NAMALWA (cell line): ENCODE results near the gene NIPSNAP2.
"Not testable (repeated sequence)": the region's sequence is repeated elsewhere in the genome, so short reads cannot be mapped to it uniquely, and the experiment has no call there.

Experiments
- DNase-seq: peaks from one replicate; pipeline ENCODE4 v3.0.0-alpha.2; 2015; ENCODE audit warnings: low spot score

Gene NIPSNAP2

DNA sequence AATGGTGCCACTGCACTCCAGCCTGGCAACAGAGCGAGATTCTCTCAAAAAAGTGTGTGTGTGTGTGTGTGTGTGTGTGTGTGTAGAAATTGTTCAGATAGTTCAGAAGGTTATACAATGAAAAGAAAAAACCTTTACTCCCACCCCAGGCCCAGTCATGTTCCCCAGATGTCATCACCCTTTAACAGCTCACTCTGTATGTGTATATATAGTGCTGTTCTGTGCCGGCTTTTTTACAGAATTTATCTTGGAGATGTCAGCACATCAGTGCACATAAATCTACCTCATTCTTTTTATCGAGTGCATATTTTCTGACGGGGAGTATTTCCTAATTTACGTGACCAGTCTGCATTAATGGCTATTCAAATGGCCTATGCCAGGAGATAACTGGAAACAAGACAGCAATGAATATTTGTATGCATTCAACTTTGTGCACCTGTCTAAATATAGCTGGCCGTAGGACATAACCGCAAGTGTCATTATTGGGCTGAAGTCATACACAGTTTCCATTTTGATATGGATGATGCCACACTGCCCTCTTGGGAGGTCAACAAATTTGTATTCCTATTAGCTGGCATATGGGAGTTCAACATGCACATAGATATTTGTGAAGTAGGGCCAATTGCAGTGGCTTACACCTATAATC is 11.7 kb downstream of the NIPSNAP2 start:
- no peak for DNase-seq

DNA sequence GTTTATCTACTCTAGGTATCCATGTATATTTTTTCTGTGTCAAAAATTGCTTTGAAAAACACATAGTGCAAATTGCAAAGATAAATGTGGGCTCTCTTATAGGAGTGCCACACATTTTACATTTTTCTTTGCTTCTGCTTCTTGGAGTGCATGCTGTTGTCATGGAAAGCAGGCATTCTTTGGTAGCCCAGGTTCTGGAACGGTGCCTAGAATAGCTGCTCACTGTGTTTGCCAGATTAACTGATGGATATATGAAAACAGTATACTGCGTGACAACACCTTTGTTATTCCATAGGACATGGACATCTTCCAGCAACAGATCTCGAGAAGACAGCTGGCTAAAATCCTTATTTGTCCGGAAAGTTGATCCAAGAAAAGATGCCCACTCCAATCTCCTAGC is 13.4 kb downstream of the NIPSNAP2 start:
- DNase-seq = no peak

DNA sequence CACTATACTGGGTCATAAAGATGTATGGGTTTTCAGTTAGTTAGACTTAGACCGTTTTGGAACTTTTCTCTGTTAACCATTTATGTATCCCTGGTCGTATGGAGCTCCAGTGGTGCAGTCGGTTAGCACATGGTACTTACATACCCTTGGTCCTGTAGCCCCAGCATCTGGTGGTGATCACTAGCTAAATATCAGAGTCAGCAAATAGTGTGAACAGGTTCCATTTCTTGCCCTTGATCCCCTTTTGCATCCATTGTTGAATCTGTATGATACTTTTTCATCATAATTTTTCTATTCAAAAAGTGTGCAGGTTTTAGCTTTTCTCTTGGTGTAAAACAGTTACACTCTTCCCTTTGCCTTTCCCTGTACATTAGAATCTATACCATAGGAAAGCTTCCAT is 15.9 kb downstream of the NIPSNAP2 start:
- no peak for DNase-seq

DNA sequence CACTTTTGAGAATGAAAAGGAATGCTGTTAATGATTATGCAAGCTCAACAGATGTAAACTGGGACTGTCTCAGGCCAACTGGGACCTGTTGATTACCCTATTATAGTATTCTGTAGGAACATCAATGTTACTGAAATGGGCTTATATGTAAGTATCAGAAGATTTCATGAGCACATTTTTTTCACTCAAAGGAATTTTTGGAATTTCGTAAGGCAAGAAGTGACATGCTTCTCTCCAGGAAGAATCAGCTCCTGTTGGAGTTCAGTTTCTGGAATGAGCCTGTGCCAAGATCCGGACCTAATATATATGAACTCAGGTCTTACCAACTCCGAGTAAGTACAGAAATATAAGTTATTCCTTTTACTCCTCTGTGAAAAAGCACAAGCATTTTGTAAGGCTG is 19.2 kb downstream of the NIPSNAP2 start:
- no peak for DNase-seq

DNA sequence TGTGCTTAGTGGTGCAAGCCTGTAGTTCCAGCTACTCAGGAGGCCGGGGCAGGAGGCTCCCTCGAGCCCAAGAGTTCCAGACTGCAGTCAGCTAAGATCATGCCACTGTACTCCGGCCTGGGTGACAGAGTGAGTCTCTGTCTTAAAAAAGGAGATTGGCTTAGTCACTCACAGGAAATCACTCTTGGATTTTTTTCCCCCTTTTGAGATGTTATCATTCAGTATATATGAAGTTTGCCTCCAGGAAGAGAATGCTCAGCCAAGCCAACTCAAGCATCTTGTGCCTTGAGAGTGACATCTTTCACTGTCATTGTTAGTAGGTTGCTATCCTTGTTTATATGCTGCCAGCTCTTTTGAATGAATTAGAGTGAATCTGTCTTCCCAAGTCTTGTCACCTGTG is 28.0 kb downstream of the NIPSNAP2 start:
- DNase-seq = no peak

DNA sequence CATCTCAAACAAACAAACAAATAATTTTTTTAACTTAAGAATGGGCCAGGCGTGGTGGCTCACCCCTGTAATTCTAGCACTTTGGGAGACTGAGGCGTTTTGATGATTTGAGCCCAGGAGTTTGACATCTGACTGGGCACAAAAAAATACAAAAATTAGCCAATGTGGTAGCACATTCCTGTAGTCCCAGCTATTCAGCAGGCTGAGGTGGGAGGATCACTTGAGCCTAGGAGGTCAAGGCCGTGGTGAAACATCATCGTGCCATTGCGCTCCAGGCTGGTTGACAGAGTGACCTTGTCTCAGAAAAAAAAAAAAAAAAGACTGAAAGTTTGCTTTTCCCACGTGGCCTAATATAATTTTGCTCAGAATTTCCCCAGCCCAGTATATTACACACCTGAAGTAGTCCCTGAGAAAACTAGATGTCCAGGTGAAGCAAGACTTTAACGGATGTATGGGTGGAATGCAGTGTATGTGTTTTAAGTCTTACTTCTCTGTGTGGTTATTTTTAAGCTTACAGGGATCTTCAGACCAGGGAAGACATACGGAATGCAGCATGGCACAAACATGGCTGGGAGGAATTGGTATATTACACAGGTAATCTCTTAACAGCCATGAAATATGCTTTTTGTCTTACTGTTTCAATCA is 32.6 kb downstream of the NIPSNAP2 start:
- DNase-seq = no peak

DNA sequence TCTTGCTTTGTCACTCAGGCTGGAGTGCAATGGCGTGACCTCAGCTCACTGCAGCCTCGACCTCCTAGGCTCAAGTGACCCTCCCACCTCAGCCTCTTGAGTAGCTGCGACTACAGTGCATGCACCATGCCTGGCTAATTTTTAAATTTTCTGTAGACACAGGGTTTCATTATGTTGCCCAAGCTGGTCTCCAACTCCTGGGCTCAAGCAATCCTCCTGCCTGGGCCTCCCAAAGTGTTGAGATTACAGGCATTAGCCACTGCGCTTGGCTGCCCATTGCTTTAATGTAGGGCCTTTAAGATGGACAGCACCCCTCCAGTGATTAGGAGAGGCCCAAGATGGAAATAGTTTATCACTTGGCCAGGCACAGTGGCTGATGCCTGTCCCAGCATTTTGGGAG is 39.4 kb downstream of the NIPSNAP2 start:
- no peak for DNase-seq

DNA sequence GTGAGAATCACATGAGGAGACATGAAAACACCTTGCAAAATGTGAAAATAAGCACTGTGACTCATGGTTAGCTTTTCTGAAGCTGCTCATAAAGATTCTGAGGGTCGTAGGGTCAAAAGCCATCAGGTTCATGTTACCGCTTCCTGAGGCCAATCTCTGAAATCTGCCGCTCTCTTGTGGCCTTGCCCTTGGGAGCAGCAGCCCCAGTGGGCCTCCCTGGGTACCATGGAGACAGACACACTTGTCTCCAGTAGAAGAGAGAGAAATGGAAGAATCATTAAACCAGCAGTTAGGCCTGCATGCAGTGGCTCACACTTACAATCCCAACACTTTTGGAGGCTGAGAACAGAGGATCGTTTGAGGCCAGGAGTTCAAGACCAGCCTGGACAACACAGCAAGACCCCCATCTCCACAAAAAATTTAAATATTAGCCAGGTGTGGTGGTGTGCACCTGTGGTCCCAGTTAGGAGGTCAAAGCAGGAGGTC is 42.8 kb downstream of the NIPSNAP2 start:
- no peak for DNase-seq

DNA sequence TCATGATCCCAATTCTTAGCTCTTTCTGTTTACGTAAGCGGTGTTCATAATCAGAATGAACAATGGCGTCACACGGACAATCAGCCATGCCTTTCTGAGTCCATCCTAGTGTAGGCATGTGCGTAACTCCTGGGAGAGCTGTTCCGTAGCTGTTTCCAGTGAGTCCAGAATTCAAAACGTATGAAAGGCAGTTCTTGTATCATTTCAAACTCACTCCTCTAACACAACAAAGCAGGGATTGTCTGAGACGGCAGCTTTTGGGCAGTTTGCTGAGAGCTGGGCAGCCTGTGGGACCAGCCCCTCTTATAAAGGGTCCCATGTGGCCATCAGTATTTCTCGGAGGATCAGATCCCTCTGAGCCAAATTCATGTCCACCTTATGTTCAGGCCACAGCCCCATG is 43.5 kb downstream of the NIPSNAP2 start:
- no peak for DNase-seq

DNA sequence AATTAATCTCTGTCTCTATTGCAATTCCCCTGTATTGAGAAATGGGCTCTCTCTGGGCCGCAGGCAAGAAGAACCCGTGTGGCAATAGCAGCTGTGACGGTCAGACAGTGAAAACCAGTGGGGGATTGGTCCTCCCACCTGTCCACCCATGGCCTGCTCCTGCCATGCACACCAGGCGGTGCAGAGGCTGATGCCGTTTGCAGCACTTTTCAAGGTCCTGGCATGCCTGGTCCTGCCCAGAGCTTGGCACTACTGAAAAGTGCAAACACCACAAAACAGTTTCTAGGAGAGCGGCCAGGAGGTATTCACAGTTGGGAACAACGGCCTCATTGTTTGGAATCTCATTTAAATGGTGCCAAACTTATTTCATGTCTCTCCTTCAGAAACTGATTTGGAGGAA is 45.3 kb downstream of the NIPSNAP2 start:
- DNase-seq = no peak

DNA sequence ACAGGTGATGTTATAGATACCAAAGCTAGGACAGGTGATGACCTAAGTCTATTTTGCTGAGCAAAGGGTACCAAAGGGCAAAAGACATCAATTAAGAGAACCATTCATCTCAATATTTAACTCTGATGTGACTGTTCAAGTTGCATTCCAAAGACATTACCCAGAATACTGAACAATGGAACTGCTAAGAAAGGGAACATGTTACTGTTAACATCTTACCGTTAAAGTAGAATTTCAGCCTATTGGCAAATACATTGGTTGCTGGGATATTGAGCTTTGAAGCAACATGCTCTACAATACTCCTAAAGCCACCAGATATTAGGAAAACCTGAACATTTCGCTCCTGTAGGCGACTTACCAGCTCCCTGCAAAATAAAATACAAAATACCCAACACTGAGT is 52.6 kb downstream of the NIPSNAP2 start:
- DNase-seq = not testable (repeated sequence)

DNA sequence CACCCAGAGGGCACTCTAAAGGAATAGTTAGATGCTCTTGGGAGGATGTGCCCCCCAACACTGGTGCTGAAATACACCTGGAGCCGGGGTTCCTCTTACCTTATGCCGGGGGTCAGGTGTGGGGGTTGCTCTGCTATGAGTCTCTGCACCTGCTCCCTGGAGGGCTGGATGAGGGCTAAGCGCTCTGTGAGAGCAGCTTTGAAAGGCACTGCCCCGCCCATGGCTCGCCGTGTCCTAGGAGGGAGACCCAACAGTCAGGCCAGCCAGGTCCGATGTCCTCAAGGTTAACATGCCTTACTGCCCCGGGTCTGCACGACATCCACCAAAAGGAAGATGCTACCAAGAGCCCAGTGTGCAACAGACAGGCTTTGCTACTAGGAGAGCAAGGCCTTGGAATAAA is 55.1 kb downstream of the NIPSNAP2 start:
- DNase-seq = no peak

DNA sequence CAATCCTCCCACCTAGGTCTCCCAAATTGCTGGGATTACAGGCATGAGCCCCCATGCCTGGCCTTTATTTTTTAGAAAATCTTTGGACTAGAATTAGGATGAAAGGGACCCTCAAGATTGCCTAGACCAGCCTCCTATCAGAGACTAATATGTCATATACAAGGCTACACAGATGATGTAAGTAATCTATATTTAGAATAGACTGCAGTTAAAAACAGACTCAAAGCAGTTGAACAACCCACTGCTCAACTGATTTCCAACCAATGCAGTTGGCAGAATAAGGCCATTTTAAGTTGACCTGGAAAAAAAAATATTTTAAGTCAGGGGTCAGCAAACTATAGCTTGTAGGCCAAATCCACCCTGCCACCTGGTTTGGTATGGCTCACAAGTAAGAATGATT is 59.1 kb downstream of the NIPSNAP2 start:
- peak; percentile 23 for DNase-seq

DNA sequence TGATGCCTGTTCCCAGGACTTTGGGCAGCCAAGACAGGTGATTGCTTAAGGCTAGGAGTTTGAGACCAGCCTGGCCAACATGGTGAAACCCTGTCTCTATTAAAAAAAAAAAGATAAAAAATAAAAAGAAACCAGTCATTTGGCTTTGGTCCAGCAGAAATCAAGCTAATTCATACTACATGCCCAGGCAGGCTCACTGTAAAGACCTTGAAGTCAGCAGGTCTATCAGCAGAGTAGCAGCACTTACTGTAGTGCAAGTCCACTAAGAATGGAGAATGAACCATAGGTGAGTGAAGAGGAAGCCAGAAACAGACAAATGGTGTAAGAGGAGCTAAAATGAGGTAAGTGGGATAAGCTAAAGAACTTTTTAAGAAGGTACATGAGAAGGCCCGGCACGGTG is 62.2 kb downstream of the NIPSNAP2 start:
- no peak for DNase-seq

DNA sequence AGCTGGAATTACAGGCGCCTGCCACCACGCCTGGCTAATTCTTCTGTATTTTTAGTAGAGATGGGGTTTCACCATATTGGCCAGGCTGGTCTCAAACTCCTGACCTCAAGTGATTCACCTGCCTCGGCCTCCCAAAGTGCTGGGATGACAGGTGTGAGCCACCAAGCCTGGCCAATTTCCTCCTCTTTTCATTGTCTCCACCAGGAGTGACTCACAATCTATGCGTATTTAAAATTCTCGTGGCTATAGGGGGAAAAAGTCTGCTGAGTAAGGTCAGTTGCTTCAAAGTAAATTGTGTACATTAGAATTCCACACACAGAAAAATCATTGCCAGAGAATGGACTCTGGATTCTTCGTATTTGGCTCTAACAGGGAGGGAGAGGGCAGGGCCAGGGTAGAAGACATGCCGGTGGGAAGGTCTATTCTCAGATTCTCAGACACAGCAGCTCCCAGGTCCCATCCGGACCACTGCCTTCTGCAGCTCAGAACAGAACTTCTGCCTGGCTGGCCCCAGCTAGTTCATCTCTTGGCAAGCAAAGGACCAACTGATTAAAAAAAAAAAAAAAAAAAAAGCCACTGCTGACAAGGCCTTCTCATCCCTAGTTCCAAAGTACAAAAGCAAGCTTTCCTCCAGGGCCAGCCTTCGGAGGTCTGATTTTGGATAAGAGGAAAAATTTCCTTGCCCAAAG is 64.7 kb downstream of the NIPSNAP2 start:
- DNase-seq = no peak

DNA sequence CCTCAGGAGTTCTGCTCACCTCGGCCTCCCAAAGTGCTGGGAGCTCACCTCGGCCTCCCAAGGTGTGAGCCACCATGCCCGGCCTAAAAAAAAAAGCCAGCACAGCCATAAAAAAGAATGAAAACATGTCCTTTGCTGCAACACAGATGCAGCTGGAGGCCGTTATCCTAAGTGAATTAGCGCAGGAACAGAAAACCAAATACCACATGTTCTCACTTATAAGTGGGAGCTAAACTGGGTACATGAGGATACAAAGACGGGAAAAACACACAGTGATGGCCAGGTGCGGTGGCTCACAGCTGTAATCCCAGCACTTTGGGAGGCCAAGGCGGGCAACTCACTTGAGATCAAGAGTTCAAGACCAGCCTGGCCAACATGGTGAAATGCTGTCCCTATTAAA is 66.0 kb downstream of the NIPSNAP2 start:
- no peak for DNase-seq

DNA sequence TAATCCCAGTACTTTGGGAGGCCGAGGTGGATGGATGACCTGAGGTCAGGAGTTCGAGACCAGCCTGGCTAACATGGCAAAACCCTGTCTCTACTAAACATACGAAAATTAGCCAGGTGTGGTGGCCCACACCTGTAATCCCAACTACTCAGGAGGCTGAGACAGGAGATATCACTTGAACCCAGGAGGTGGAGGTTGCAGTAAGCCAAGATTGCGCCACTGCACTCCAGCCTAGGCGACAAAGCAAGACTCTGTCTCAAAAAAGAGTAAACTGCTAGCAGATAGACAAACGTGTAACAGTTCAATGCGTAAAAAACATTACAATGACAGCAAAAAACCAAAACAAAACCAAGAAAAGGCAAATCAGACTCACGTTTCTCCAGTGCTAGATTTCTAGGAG is 67.2 kb downstream of the NIPSNAP2 start:
- not testable (repeated sequence) for DNase-seq

DNA sequence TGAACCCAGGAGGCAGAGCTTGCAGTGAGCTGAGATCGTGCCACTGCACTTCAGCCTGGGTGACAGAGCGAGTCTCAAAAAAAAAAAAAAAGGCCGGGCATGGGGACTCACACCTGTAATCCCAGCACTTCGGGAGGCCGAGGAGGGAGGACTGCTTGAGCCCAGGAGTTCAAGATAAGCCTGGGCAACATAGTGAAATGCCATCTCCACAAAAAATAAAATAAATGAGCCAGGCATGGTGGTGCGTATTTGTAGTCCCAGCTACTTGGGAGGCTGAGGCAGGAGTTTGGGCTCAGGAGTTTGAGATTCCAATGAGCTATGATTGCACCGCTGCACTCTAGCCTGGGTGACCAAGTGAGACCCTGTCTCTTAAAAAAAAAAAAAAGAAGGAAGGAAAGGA is 68.2 kb downstream of the NIPSNAP2 start:
- DNase-seq = not testable (repeated sequence)

DNA sequence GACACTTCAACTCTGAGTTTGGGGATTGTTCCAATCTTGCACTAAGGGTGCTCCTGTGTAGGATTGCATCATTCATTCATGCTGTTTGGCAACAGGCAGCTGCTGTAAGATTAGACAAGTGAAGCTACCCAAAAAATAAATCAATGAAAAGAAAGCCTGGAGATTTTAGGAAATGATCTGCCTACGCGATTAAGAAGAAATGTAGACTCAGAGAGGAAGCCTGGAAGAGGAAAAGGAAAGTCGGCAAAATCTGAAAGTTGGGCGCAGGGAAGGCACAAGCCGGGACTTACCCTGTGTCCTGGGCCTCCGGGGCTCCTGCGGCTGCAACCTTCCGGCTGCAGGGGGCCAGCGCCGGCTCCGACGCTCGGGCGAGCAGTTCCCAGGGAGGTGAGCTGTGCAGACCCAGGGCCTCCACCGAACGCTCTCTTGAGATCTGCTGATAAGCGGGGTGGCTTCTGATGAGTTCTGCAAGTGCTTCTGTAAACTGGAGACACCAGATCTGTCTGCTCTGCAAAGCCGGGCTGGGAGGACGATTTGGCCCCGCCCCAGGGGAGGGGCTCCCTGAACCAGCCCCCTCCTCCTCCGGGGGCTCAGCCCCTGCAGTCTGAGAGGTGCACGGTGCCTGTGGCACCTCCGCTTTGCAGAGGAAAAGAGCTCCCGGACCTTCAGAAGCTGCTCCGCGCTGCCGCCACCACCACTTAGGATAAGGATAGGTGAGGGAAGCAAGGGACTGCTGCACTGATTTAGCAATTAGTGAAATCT is 69.5 kb downstream of the NIPSNAP2 start:
- DNase-seq = peak; percentile 96

DNA sequence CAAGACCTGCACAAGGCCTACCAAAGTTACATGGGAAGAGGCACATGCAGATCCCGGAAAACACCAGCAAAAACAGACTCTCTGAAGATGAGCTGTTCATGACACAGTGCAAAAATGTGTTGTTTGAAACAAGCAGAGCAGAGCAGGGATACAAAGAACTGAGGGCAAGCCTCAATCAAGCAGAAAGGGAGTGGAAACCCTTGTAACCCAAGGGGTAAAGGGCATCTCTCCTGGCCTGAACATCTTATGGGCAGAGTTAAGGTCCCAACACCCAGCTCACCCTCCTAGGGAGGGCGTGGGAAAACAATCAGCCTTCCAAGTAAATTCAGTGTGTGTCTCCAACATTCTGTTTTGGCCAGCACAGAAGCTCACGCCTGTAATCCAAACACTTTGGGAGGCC is 76.3 kb downstream of the NIPSNAP2 start:
- DNase-seq = no peak

DNA sequence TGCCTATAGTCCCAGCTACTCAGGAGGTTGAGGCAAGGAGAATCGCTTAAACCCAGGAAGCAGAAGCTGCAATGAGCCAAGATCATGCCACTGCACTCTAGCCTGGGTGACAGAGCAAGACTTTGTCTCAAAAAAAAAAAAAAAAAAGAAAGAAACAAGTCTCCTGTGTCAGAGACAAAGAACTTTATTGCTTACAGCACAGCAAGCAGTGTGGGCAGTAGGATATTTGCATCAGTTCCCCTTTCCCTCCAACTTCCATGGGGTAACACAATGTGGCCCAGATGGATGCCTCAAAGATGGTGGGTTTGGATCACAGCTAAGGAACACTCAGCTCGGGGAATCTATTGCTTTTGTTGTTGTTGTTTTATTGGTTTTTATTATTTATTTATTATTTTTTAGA is 81.4 kb downstream of the NIPSNAP2 start:
- DNase-seq = not testable (repeated sequence)

DNA sequence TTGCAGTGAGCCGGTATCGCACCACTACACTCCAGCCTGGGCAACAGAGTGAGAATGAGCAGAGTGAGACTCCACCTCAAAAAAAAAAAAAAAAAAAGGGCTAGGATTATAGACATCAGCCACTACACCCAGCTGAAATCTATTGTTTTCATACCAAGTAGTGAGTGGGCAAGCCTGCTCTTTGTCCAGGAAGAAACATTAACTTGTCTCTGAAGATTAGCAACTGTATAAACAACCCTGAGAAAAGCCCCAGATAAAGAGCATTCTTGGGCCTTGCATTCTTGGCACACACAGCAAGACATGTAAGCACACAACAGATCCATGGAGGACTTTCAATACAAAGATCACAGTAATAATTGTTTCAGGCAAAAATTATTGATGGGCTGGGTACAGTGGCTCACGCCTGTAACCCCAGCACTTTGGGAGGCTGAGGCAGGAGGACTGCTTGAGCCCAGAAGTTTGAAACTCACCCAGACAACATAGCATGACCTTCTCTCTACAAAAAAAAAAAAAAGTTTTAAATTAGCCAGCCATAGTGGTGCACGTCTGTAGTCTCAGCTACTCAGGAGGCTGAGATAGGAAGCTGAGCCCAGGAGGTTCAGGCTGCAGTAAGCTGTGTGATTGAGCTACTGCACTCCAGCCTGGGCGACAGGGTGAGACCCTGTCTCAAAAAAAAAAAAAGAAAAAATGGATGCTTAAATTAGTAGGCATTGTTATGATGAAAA is 82.5 kb downstream of the NIPSNAP2 start:
- no peak for DNase-seq
